Activated CD4-positive, alpha-beta T cell treated with anti-CD3 and anti-CD28 coated beads, Interleukin-2, amount 50 U/mL, for 48 hours (primary cell): ENCODE measurements around the gene ALOX15B.
"Not testable (repeated sequence)": the region's sequence is repeated elsewhere in the genome, so short reads cannot be mapped to it uniquely, and the experiment has no call there.

ENCODE experiments used
- DNase-seq, 2 experiments: peaks; one replicate each; pipeline ENCODE4 v3.0.0-alpha.2; 2020

ALOX15B gene

DNA sequence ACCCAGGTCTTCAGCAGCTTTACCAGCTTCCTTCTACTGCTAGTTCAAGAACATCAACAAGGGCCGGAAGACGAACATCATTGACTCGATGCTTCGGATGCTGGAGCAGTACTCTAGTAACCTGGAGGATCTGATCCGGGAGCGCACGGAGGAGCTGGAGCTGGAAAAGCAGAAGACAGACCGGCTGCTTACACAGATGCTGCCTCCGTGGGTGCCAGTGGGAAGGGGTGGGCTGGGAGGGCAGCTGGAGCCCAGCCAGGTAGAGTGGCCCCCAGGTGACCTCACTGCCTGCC lies 24.4 kb upstream of the ALOX15B start:
- no peak for DNase-seq

DNA sequence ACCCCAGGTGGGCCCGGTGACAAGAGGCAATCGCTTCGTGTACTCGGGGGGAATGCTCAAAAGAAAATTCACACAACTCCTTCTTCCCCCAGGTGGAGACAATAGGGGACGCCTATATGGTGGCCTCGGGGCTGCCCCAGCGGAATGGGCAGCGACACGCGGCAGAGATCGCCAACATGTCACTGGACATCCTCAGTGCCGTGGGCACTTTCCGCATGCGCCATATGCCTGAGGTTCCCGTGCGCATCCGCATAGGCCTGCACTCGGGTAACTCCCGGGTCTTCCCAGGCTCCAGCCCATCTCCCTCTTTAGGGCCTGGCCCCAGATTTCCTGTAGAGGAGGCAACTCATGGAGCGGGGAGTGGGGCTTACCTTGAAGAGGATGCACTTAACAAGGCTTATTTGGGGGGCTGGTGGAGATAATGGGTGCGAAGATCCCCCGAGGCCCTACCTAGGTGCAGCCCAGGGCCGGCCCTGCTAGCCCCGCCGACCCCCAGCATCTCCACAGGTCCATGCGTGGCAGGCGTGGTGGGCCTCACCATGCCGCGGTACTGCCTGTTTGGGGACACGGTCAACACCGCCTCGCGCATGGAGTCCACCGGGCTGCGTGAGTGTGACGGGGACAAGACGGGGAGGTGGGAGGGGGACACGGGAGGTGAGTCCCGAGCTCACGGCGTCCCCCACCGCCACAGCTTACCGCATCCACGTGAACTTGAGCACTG lies 23.5 kb upstream of the ALOX15B start:
- no peak for DNase-seq

DNA sequence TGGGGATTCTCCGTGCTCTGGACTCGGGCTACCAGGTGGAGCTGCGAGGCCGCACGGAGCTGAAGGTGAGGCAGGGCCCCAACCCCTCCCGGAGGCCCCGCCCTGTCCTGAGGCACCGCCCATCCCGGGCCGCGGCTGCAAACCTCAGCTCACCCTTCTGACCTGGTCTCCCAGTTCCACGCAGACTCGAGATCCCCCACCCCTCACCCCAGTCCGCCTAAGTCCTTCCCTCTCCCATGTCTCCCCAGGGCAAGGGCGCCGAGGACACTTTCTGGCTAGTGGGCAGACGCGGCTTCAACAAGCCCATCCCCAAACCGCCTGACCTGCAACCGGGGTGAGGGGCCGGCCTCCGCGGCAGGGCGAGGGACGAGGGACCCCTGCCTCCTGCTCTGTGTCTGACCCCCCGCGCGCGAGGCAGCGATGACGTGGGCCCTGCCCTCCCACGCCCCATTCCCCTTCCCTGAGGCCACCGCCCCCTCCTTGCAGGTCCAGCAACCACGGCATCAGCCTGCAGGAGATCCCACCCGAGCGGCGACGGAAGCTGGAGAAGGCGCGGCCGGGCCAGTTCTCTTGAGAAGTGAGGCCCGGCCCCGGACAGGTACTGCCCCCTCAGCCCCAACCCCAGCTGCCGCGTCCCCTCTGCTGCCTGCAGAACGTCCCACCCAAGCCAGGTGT lies 22.8 kb upstream of the ALOX15B start:
- peak; percentile 30 to 51 for DNase-seq

DNA sequence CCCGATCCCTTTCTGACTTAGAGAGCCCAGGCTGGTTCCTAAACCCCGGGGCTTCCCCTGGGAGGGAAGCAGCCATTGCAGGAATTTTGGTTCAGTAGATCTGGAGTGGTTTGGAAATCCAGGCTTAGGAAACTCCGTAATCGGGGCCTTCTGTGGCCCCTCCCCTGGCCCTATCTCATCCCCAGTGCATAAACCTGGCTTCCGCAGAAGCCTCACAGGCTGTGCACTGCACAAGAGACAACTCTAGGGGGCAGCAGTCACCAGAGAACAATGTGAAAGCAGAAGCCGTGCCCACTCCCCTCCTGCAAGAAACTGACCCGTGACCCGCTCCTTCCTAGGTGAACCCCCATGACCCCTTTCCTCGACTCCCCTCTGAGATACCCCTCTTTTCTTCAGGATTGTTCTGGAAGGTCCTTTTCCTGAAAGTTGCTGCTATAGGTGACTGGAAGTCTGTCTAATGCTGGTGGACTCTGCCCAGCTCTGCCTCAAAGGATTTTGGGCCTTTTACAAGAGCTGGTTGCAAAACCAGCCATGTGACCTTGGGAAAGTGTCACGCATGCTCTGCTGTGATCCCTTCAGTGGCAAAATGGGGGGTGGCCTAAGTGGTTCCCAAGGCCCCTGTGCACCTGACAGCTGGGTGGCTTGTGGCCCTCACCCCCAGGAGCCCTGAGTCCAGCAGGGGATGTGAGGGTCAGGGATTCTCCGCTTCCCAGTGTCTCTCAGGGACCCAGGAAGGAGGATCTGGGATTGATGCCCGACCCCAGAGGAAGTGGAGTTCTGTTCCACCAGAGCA lies 22.0 kb upstream of the ALOX15B start:
- DNase-seq = peak; percentile 65 to 73

DNA sequence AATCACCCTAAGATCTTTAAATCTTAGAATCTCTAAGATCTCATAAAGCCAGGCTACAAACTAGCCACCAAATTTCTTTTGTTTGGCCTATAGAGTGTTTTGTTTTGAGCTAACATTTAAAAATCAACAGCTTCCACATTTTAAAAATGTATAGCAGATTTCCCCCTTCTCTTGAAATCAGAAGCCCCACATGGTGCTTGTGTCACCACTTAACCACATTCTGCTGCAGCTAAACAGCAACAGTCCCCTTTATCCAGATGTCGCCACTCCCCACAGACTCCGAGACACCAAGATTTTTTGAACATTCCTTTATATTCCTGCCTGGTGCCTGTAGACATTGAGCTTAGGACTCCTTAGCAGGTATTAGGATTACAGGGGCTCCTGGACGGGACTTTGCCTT lies 20.4 kb upstream of the ALOX15B start:
- DNase-seq = no peak

DNA sequence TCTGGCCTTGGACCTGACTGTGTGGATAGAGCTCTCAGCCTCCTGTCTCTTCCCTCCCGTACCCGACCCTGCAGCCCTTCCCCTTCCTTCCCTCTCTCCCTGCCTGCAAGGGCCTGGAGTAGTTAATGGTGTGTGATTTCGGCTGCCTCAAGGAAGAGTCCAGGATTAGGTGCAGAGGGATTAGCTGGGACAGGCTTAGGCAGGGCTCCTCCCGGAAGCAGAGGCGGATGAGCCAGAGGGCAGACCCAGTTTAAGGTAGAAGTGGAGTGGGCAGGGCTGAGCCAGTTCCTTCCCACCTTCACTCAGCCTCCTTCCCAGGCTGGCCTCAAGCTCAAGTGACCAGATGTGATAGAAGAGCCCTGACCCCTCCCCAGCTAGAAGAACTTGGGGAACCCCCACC lies 19.7 kb upstream of the ALOX15B start:
- DNase-seq = no peak

DNA sequence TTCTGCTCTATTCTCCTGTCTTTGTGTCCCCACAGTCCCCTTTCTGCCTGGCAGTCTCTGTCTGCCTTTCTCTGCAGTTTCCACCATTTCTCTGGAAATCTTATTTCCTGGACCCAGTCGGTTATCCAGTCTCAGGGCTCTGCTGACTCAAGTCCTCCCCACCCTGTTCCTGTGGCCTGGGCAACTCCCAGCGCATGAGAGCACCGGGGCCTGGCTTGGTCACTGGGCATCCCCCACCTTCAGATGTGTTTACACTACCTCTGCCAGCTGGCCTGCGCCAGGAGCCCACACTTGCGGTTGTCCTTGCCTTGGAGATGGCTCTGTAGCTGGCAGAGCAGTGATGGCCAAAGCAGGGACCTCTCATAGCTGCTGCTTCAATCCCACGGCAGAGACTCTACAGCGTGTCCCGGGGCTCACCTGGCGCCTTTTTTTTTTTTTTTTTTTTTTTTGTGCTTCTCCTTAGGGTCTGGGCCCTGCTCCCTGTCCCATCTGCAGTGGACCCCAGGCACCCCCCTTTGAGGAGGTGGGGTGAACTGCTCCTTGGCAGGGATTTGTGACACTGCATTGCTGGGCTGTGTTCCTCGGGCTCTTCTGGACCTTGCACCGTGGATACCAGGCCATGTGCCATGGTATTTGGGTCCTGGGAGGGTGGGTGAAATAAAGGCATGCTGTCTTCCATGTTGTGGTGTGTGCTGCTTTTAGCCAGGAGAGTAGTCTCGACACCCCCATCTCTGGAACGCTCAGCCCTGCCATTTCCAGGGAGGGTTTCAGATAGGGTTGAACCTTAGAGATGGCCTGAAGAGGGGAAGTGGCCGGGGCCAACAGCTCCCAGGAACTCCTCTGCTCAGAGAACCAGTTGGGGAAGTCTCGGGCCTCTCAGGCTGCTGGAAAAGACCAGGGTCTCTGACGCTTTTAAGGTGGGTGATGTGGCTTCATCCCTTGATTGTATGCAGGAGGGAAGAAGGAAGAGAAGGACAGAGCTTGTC lies 18.9 kb upstream of the ALOX15B start:
- DNase-seq = peak in 1 of 2 experiments; percentile 33

DNA sequence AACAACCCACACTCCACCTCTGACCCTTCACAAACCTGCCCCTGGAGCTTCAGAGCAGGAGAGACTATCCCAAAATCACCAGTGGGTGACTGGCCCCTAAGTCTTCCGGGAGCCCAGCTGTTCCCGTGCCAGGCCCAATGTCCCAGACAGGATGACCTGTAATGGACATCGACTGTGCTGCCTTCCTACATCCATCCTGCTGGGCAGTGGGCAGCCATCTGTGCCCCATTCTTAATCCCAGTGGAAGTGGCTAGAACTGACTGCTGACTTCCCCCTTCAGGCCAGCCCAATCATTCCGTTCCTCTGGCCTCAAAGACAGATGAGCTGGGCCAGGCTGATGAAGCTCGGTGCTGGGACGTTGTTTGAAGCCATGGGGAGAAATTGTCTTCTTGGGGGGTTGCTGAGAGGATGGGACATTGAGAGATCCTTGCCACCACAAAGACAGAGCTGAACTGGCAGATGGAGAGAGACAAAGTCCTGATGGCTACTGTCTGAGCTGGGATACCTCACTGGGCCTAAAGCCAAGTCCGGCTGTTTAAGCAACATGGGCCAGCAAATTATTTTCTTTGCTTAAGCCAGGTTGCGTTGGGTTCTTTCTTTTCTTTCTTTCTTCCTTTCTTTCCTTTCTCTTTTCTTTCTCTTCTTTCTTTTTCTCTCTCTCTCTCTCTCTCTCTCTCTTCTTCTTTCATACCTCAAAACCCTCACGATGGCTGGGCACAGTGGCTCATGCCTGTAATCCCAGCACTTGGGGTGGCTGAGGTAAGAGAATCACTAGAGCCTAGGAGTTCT lies 17.9 kb upstream of the ALOX15B start:
- DNase-seq = no peak

DNA sequence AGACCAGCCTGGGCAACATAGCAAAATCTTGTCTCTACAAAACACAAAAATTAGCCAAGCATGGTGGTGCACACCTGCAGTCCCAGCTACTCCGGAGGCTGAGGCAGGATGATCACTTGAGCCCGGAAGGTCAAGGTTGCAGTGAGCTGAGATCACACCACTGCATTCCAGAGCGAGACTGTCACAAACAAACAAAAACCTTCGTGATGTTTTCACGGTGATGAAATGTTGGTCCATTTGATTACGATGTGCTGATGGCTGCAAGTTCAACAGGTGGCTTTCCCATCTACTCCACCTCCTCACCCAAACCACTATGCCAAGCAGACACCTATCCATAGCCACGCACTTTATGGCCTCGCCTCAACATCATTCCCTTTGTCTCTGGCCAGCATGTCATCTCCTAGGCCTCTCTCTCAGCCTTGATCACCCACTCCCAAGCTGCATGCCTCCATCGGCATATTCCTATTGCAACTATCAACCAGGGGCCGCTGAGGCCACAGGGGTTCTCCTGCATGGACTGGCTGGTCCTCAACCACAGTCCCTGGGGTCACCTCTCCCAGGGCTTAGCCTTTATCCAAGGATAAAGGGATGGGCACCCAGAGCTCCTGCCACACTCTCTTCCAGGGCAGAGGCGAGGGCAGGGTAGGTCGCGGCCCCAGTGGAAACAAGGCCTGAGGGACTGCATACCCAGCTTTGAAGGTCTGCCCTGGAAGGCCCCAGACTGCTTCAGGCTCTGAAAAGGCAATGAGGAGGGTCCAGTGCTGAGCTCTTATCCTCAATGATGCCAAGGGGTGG lies 17.1 kb upstream of the ALOX15B start:
- DNase-seq = no peak

DNA sequence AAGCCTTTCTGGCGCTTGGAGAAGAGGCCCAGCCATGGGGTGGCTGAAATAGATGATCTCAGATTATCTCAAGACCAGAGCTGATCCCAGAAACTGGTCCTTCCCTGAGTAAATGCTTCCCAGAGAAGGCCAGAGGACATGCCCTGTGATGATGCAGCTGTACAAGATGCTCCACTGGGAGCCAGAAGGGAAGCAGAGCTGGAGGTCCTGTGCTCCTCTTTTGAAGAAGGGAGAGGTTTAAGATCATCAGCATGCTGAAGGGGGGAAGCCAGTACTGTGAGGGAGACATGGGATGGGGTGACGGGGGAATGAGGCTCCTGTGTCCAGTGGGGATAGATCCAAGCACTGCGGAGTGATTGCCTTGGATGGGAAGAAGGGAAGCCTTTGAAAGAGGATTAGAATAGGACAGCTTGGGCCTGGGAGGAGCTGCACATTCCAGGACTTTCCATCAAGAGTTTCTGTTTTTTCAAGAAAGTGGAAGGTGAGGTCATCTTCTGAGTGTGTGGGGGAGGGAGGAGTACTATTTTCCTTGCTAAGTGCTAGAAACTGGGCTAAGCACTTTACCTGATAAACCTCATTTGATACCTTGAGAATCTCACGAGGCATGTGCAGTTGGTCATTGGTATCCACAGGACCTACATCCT lies 16.4 kb upstream of the ALOX15B start:
- no peak for DNase-seq

DNA sequence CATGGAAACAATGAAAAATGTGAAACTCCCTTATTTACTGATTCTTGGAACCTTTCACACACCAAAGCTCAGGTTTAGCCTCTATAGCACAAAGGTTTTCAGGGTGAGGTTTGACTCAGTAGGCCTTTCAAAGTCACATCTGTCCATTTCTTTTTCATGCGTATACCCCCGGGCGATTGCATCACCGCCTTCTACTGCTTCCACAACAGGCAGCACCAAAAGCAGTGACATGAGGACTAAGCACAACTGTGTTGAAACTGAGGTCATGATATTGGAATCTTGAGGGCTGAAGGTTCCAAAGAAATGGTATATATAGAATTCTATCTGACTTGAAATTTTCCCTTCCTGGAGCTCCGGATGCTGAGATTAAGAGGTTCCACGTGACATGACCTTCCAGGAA lies 14.7 kb upstream of the ALOX15B start:
- not testable (repeated sequence) for DNase-seq

DNA sequence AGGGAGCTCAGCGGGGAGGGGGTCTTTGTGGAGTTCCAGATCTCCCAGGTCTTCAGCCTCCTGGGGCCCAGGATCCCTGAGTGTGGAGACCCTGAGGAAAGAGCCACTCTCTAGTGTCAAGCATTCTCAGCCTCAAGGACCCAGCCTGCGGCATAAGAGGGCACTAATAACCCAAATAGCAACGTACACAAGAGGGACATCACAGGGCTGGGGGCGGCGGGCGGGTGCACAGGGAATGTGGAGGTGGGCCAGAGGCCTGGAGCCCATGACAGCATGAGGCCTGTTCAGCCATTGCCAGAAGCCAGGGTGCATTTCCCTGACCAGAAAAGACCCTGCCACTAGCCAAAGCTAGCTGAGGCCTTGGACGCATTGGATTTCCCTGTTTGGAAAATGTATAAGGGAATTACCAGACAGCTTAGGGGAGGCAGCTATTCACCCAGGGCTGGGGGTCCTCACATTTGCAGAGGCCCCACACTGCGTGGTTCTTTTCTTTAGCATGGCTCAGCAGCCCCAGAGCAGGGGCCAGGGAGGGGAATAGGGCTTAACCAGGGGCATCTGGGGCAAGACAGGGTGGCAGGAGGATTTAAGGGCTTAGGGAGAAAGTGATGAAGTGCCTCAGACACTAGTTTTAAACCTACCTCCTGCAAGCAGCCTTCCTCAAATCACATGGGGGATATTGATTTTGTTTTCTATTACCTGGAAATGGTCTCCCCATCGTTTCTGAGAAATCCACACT lies 13.5 kb upstream of the ALOX15B start:
- no peak for DNase-seq

DNA sequence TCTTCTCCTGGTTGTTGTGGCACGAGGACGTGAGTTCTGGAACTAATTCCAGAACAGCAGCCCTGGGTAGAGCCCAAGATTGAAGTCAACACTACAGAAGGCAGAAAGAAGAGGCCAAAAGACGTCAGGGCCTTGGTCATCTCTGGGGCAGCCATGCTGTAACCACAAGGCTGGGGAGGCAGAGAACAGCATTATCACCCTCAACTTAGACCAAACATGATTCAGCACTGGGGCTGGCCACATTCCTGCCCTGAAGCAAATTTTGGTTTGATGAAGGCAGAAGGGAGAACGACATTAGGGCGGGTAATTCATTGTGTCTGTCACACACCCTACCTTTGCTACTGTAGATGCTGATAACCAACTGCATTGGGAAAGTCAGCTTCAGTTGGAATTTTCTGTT lies 9.7 kb upstream of the ALOX15B start:
- DNase-seq = no peak

DNA sequence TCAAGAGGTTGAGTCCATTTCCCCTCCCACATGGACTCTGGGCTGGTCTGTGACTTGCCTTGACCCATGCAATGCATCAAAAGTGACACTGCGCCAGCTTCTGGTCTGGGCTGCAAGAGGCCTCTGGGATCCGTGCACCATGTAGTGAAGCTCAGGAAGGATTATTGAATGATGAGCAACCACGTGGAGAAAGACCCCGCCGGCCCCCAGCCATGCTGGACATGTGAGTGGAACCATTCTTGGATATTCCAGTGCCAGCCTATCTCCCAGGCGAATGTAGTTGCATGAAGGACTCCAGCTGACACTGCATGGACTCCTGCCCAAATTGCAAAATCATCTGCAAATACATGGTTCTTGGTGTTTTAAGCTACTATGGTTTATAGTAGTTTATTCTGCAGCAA lies 7.6 kb upstream of the ALOX15B start:
- no peak for DNase-seq

DNA sequence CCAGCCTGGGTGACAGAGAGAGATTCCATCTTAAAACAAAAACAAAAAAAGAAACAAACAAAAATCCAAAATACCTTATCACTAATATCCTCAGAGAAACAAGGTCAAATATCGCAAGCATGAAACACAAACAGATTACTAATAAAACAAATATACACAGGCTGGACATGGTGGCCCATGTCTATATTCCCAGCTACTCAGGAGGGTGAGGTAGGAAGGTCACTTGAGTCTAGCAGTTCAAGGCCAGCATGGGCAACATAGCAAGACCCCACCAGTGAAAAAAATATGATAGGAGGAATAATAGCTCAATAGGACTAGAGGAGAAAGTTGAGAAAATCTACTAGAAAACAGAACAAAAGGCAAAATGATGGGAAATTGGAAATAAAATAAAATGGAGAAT lies 6.9 kb upstream of the ALOX15B start:
- no peak for DNase-seq

DNA sequence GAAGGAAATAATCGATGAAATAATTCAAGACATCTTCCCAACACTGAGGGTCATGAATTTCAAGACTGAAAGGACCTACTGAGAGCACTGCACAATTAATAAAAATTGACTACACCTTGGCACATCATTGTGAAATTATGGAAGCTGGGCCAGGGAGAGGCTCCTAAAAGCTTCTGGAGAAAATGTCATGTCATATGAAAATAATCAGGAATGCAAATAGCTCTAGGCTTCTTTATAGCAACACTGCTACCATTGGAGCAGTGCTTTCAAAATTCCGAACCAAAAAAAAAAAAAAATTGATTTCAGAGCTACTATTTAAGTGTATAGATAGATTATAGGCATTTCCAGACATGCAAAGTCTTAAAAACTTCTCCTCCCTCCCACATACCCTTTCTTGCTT lies 6.4 kb upstream of the ALOX15B start:
- DNase-seq = no peak

DNA sequence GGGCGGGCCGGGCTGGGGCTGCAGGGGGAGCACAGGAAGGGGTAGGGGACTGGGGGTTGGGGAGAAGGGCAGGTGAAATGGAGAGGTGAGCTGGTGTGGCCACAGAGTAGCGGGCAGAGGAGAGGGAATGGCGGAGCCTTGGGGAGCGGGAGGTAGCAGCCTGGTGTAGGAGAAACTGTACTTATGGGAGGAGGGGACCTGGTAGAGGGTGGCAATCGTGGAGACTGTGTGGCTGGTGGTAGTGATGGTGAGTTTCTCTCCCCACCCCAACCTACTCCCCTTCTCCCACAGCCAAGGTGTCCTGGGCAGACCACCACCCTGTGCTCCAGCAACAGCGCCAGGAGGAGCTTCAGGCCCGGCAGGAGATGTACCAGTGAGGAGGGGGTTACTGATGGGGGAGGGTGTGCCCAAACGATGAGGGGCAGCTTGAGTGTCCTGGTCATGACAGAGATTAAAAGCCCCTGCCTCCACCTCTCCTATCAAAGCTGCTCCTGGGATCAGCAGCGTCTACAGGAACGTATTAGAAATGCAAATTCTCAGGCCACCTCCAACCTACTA lies 831 bp downstream of the ALOX15B start:
- DNase-seq = no peak

DNA sequence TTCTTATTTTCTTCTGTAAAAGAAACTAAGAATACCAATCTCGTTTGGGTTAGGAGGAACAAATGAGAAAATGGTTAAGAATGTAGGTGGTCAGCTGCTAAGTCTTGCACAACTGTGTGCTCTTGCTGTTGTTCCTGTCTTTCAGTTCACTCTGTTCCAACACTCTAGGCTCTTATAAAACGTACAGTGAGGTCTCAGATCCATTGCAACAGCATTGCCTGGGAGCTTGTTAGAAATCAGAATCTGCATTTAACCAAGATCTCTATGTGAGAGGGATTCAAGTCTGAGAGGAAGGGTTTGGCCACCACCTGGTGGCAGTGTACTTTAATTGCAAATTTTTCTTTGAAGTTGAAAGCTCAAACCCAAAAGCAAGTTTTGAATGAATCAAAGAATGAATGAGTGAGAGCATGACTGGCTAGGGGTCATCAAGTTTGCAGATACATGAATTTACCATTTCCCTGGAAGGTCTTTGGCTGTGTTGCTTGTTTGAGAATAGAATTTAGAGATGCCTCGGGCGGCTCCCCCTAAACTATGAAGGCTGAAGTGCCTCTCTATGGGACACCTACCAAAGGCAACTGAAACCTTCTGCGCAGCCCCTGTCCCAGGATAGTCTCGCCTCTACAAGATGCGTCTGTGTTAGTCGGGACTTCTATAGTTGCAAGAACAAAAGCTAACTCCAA lies 2.5 kb downstream of the ALOX15B start:
- peak; percentile 35 to 48 for DNase-seq

DNA sequence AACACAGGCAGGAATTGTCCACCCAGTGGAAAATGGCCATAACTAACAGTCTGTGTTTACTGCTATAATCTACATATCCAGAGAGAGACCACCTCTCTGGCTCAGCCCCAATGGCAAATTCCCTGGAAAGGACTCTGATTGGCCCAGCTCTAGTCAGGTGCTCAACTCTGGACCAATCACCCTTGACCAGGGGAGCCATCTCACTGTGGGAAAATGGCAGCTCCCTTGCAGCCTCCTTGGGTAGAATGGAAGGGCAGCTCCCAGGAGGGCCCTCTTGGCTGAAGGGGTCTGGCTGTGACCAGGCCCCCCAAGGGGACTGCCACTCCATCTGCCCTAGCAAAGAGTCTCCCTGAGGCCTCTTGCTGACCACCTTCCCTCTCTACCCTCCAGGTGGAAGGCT lies 3.1 kb downstream of the ALOX15B start:
- DNase-seq = no peak
